ENCODE results near the gene TRH. TPM values are rescaled to one million over a fixed set of nuclear protein-coding genes. Genes with fewer than 3 reads are reported as not detected.

The TRH gene
- total and polyA plus RNA-seq, 9 of the 15 experiments (the other 6 are each of a cell fraction or from before 2014, with no cell fraction given), result not detected

DNA sequence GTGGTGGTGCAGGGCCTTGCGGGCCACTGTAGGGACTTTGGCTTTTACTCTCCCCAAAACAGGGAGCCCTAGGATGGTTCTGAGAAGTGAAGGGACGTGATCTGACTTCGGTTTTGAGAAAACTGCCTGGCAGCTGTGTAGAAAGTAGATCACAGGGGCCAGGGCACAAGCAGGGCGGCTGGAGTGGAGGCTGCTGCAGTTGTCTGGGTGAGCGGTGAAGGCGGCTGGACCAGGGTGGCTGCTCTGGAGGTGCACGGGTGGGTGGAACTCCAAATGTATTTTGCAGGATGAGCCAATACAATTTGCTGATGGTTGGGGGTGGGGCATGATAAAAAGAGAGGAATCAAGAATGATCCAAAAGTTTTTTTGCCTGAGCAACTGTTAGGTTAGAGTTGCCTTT lies 29.8 kb upstream of the TRH start (continued):
- TF ChIP-seq, protein P1, sequence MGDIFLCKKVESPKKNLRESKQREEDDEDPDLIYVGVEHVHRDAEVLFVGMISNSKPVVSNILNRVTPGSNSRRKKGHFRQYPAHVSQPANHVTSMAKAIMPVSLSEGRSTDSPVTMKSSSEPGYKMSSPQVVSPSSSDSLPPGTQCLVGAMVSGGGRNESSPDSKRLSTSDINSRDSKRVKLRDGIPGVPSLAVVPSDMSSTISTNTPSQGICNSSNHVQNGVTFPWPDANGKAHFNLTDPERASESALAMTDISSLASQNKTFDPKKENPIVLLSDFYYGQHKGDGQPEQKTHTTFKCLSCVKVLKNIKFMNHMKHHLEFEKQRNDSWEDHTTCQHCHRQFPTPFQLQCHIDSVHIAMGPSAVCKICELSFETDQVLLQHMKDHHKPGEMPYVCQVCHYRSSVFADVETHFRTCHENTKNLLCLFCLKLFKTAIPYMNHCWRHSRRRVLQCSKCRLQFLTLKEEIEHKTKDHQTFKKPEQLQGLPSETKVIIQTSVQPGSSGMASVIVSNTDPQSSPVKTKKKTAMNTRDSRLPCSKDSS (IDR thresholded peaks at IDR 0.05; ENCODE audit: low read depth, partially characterized antibody), result no peak
- TF ChIP-seq, protein P2, sequence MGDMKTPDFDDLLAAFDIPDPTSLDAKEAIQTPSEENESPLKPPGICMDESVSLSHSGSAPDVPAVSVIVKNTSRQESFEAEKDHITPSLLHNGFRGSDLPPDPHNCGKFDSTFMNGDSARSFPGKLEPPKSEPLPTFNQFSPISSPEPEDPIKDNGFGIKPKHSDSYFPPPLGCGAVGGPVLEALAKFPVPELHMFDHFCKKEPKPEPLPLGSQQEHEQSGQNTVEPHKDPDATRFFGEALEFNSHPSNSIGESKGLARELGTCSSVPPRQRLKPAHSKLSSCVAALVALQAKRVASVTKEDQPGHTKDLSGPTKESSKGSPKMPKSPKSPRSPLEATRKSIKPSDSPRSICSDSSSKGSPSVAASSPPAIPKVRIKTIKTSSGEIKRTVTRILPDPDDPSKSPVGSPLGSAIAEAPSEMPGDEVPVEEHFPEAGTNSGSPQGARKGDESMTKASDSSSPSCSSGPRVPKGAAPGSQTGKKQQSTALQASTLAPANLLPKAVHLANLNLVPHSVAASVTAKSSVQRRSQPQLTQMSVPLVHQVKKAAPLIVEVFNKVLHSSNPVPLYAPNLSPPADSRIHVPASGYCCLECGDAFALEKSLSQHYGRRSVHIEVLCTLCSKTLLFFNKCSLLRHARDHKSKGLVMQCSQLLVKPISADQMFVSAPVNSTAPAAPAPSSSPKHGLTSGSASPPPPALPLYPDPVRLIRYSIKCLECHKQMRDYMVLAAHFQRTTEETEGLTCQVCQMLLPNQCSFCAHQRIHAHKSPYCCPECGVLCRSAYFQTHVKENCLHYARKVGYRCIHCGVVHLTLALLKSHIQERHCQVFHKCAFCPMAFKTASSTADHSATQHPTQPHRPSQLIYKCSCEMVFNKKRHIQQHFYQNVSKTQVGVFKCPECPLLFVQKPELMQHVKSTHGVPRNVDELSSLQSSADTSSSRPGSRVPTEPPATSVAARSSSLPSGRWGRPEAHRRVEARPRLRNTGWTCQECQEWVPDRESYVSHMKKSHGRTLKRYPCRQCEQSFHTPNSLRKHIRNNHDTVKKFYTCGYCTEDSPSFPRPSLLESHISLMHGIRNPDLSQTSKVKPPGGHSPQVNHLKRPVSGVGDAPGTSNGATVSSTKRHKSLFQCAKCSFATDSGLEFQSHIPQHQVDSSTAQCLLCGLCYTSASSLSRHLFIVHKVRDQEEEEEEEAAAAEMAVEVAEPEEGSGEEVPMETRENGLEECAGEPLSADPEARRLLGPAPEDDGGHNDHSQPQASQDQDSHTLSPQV (IDR thresholded peaks at IDR 0.05), result no peak
- TF ChIP-seq ZNF436 (CRISPR knock-in tag; IDR thresholded peaks at IDR 0.05), result no peak
- TF ChIP-seq, protein P3, sequence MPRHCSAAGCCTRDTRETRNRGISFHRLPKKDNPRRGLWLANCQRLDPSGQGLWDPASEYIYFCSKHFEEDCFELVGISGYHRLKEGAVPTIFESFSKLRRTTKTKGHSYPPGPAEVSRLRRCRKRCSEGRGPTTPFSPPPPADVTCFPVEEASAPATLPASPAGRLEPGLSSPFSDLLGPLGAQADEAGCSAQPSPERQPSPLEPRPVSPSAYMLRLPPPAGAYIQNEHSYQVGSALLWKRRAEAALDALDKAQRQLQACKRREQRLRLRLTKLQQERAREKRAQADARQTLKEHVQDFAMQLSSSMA (CRISPR knock-in tag; IDR thresholded peaks at IDR 0.05), result no peak
- no peak for TF ChIP-seq HNRNPUL1 (IDR thresholded peaks at IDR 0.05; ENCODE audit: low read length)
- no peak for TF ChIP-seq HSF4 (CRISPR knock-in tag; IDR thresholded peaks at IDR 0.05; ENCODE audit: borderline replicate concordance)
- TF ChIP-seq, protein P4, sequence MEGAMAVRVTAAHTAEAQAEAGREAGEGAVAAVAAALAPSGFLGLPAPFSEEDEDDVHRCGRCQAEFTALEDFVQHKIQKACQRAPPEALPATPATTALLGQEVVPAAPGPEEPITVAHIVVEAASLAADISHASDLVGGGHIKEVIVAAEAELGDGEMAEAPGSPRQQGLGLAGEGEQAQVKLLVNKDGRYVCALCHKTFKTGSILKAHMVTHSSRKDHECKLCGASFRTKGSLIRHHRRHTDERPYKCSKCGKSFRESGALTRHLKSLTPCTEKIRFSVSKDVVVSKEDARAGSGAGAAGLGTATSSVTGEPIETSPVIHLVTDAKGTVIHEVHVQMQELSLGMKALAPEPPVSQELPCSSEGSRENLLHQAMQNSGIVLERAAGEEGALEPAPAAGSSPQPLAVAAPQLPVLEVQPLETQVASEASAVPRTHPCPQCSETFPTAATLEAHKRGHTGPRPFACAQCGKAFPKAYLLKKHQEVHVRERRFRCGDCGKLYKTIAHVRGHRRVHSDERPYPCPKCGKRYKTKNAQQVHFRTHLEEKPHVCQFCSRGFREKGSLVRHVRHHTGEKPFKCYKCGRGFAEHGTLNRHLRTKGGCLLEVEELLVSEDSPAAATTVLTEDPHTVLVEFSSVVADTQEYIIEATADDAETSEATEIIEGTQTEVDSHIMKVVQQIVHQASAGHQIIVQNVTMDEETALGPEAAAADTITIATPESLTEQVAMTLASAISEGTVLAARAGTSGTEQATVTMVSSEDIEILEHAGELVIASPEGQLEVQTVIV (CRISPR knock-in tag; IDR thresholded peaks at IDR 0.05; ENCODE audit: borderline replicate concordance), result no peak
- TF ChIP-seq ARID2 (IDR thresholded peaks at IDR 0.05), result no peak
- TF ChIP-seq, protein P5, sequence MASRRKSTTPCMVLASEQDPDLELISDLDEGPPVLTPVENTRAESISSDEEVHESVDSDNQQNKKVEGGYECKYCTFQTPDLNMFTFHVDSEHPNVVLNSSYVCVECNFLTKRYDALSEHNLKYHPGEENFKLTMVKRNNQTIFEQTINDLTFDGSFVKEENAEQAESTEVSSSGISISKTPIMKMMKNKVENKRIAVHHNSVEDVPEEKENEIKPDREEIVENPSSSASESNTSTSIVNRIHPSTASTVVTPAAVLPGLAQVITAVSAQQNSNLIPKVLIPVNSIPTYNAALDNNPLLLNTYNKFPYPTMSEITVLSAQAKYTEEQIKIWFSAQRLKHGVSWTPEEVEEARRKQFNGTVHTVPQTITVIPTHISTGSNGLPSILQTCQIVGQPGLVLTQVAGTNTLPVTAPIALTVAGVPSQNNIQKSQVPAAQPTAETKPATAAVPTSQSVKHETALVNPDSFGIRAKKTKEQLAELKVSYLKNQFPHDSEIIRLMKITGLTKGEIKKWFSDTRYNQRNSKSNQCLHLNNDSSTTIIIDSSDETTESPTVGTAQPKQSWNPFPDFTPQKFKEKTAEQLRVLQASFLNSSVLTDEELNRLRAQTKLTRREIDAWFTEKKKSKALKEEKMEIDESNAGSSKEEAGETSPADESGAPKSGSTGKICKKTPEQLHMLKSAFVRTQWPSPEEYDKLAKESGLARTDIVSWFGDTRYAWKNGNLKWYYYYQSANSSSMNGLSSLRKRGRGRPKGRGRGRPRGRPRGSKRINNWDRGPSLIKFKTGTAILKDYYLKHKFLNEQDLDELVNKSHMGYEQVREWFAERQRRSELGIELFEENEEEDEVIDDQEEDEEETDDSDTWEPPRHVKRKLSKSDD (conservative IDR thresholded peaks at IDR 0.05; ENCODE audit: low read length), result no peak
- TF ChIP-seq, protein P6, sequence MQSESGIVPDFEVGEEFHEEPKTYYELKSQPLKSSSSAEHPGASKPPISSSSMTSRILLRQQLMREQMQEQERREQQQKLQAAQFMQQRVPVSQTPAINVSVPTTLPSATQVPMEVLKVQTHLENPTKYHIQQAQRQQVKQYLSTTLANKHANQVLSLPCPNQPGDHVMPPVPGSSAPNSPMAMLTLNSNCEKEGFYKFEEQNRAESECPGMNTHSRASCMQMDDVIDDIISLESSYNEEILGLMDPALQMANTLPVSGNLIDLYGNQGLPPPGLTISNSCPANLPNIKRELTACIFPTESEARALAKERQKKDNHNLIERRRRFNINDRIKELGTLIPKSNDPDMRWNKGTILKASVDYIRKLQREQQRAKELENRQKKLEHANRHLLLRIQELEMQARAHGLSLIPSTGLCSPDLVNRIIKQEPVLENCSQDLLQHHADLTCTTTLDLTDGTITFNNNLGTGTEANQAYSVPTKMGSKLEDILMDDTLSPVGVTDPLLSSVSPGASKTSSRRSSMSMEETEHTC (IDR thresholded peaks at IDR 0.05), result no peak
- TF ChIP-seq, protein P7, sequence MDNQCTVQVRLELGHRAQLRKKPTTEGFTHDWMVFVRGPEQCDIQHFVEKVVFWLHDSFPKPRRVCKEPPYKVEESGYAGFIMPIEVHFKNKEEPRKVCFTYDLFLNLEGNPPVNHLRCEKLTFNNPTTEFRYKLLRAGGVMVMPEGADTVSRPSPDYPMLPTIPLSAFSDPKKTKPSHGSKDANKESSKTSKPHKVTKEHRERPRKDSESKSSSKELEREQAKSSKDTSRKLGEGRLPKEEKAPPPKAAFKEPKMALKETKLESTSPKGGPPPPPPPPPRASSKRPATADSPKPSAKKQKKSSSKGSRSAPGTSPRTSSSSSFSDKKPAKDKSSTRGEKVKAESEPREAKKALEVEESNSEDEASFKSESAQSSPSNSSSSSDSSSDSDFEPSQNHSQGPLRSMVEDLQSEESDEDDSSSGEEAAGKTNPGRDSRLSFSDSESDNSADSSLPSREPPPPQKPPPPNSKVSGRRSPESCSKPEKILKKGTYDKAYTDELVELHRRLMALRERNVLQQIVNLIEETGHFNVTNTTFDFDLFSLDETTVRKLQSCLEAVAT (IDR thresholded peaks at IDR 0.05), result no peak
- no peak for TF ChIP-seq MCM2 (IDR thresholded peaks at IDR 0.05; ENCODE audit: low read depth)

Data from K562 (cell line).